Neural cell (in vitro differentiated cells): ENCODE data around the gene RTBDN.

Experiments used
- CTCF ChIP-seq: fragments of 450-650 bp; IDR thresholded peaks from 2 replicates; pipeline ENCODE4 v1.5.1; 2014; ENCODE audit warnings: antibody characterized with exemption, mild to moderate bottlenecking, moderate library complexity; ENCODE audit not compliant: poor library complexity, severe bottlenecking
- EP300 ChIP-seq: fragments of 450-650 bp; conservative IDR thresholded peaks from 2 replicates; pipeline ENCODE4 v1.6.1; 2014; ENCODE audit warnings: antibody characterized with exemption, mild to moderate bottlenecking, moderate library complexity; ENCODE audit not compliant: poor library complexity, severe bottlenecking
- MXI1 ChIP-seq: fragments of 450-650 bp; conservative IDR thresholded peaks from 2 replicates; pipeline ENCODE4 v1.6.1; 2014; ENCODE audit warnings: antibody characterized with exemption, mild to moderate bottlenecking; ENCODE audit not compliant: poor library complexity, severe bottlenecking
- POLR2AphosphoS5 ChIP-seq: IDR thresholded peaks from 2 replicates; pipeline ENCODE4 v1.6.1; 2012
- REST ChIP-seq: IDR thresholded peaks from 2 replicates; pipeline ENCODE4 v1.6.1; 2012; ENCODE audit warnings: borderline replicate concordance
- SMC3 ChIP-seq: fragments of 450-650 bp; conservative IDR thresholded peaks from 2 replicates; pipeline ENCODE4 v1.6.1; 2014; ENCODE audit warnings: antibody characterized with exemption, mild to moderate bottlenecking, moderate library complexity; ENCODE audit not compliant: poor library complexity
- TAF1 ChIP-seq: IDR thresholded peaks from 2 replicates; pipeline ENCODE4 v1.6.1; 2012; ENCODE audit warnings: low read depth

- no peak for TF ChIP-seq CTCF
- TF ChIP-seq REST = no peak
- no peak for TF ChIP-seq MXI1
- TF ChIP-seq POLR2AphosphoS5 = no peak
- no peak for TF ChIP-seq SMC3
- TF ChIP-seq EP300 = no peak
- no peak for TF ChIP-seq TAF1
These were observed 12.6 kb downstream of the RTBDN start for GRCh38 chr19:12821761-12822160.
